ENCODE results near the gene MRPL3.

Gene MRPL3

GRCh38 chr3:131432441-131432840 is 70.3 kb downstream of the MRPL3 start:
- no peak for TF ChIP-seq CTCF (IDR thresholded peaks at IDR 0.05; ENCODE audit: control insufficient read depth, insufficient read depth, low read depth, low read length, missing control alignments)
- DNase-seq (ENCODE audit: low read depth) = no peak
- no peak overlapping the region for H3K4me3 ChIP-seq (ENCODE audit: control insufficient read depth, low read depth, low read length)

- H3K4me3 ChIP-seq (ENCODE audit: control insufficient read depth, low read depth, low read length) = no peak overlapping the region
- no peak for DNase-seq (ENCODE audit: low read depth)
- no peak for TF ChIP-seq CTCF (IDR thresholded peaks at IDR 0.05; ENCODE audit: control insufficient read depth, insufficient read depth, low read depth, low read length, missing control alignments)
These were observed 71.0 kb downstream of the MRPL3 start for GRCh38 chr3:131431754-131432153.

- no peak for TF ChIP-seq CTCF (IDR thresholded peaks at IDR 0.05; ENCODE audit: control insufficient read depth, insufficient read depth, low read depth, low read length, missing control alignments)
- no peak overlapping the region for H3K4me3 ChIP-seq (ENCODE audit: control insufficient read depth, low read depth, low read length)
- DNase-seq (ENCODE audit: low read depth) = no peak
These were observed 75.5 kb downstream of the MRPL3 start for GRCh38 chr3:131427226-131427625.

- no peak for DNase-seq (ENCODE audit: low read depth)
- no peak overlapping the region for H3K4me3 ChIP-seq (ENCODE audit: control insufficient read depth, low read depth, low read length)
- TF ChIP-seq CTCF (IDR thresholded peaks at IDR 0.05; ENCODE audit: control insufficient read depth, insufficient read depth, low read depth, low read length, missing control alignments) = no peak
These were observed 80.7 kb downstream of the MRPL3 start for GRCh38 chr3:131421957-131422498.

GRCh38 chr3:131421301-131421700 is 81.5 kb downstream of the MRPL3 start:
- TF ChIP-seq CTCF (IDR thresholded peaks at IDR 0.05; ENCODE audit: control insufficient read depth, insufficient read depth, low read depth, low read length, missing control alignments) = no peak
- H3K4me3 ChIP-seq (ENCODE audit: control insufficient read depth, low read depth, low read length) = no peak overlapping the region
- DNase-seq (ENCODE audit: low read depth) = no peak

GRCh38 chr3:131417751-131418150 is 85.0 kb downstream of the MRPL3 start:
- H3K4me3 ChIP-seq (ENCODE audit: control insufficient read depth, low read depth, low read length) = no peak overlapping the region
- no peak for TF ChIP-seq CTCF (IDR thresholded peaks at IDR 0.05; ENCODE audit: control insufficient read depth, insufficient read depth, low read depth, low read length, missing control alignments)

More at GRCh38 chr3:131417751-131418150, 85.0 kb downstream of the MRPL3 start:
- DNase-seq (ENCODE audit: low read depth) = no peak

Measured in AG09309 (cell line).